Neuronal stem cell (in vitro differentiated cells): ENCODE measurements around the gene S100P.

Experiments
- DNase-seq: peaks from one replicate; pipeline ENCODE4 v3.0.0-alpha.2; 2013; ENCODE audit warnings: low spot score
- H2AFZ ChIP-seq: one replicate; pipeline ENCODE4 v1.6.1; 2013; ENCODE audit warnings: mild to moderate bottlenecking, low read length, inconsistent platforms
- H2AK5ac ChIP-seq: 2 replicates; pipeline ENCODE4 v1.6.1; 2013; ENCODE audit warnings: low read depth, mild to moderate bottlenecking, inconsistent platforms, low read length, moderate library complexity, mixed read lengths
- H2BK120ac ChIP-seq: 2 replicates; pipeline ENCODE4 v1.6.1; 2013; ENCODE audit warnings: low read depth, mild to moderate bottlenecking, inconsistent platforms, low read length, moderate library complexity, mixed read lengths
- H2BK12ac ChIP-seq: one replicate; pipeline ENCODE4 v1.6.1; 2013; ENCODE audit warnings: low read length, inconsistent platforms
- H2BK15ac ChIP-seq: 2 replicates; pipeline ENCODE4 v1.6.1; 2013; ENCODE audit warnings: mild to moderate bottlenecking, low read length, inconsistent platforms, mixed read lengths
- H2BK5ac ChIP-seq: one replicate; pipeline ENCODE4 v1.6.1; 2013; ENCODE audit warnings: inconsistent platforms, mild to moderate bottlenecking, low read length, moderate library complexity
- H3K14ac ChIP-seq: one replicate; pipeline ENCODE4 v1.6.1; 2013; ENCODE audit warnings: low read length, inconsistent platforms
- H3K18ac ChIP-seq: 2 replicates; pipeline ENCODE4 v1.6.1; 2013; ENCODE audit warnings: low read length, inconsistent platforms
- H3K23ac ChIP-seq: 2 replicates; pipeline ENCODE4 v1.6.1; 2013; ENCODE audit warnings: low read depth, mild to moderate bottlenecking, mixed read lengths, low read length, inconsistent platforms; ENCODE audit not compliant: poor library complexity
- H3K27ac ChIP-seq: replicated peaks from 3 replicates; pipeline ENCODE4 v1.5.1; 2013; ENCODE audit warnings: low read length, inconsistent platforms
- H3K27me3 ChIP-seq, 3 experiments: 2 replicates each; pipeline ENCODE4 v1.6.1; 2013; ENCODE audit warnings: low read length in 3 of 3, mild to moderate bottlenecking in 2 of 3, inconsistent platforms in 1 of 3, low read depth in 1 of 3, mixed read lengths in 1 of 3, moderate library complexity in 1 of 3; ENCODE audit not compliant: control insufficient read depth in 3 of 3, insufficient read depth in 3 of 3
- H3K36me3 ChIP-seq, 2 donors: replicated peaks in 1 of 2; 2 replicates each; pipeline ENCODE4 v1.6.1; 2013; ENCODE audit warnings: low read length in 2 of 2; ENCODE audit not compliant: control insufficient read depth in 2 of 2, insufficient read depth in 2 of 2
- H3K4ac ChIP-seq: 2 replicates; pipeline ENCODE4 v1.6.1; 2013; ENCODE audit warnings: inconsistent platforms, mild to moderate bottlenecking, low read length, moderate library complexity
- H3K4me1 ChIP-seq, 2 donors: 1 replicate in 1 of 2; 2 replicates in 1 of 2; pipeline ENCODE4 v1.6.1; 2013; ENCODE audit warnings: low read length in 2 of 2, low read depth in 1 of 2; ENCODE audit not compliant: control insufficient read depth in 2 of 2, insufficient read depth in 1 of 2
- H3K4me2 ChIP-seq: one replicate; pipeline ENCODE4 v1.6.1; 2013; ENCODE audit warnings: mild to moderate bottlenecking, low read length, inconsistent platforms; ENCODE audit not compliant: insufficient read depth, poor library complexity, severe bottlenecking
- H3K4me3 ChIP-seq, 2 donors: 2 replicates each; pipeline ENCODE4 v1.5.1; 2013; ENCODE audit warnings: low read length in 2 of 2, mild to moderate bottlenecking in 2 of 2, inconsistent platforms in 1 of 2, moderate library complexity in 1 of 2
- H3K79me1 ChIP-seq: one replicate; pipeline ENCODE4 v1.6.1; 2013; ENCODE audit warnings: low read depth, mild to moderate bottlenecking, inconsistent platforms, low read length, moderate library complexity
- H3K9ac ChIP-seq: one replicate; pipeline ENCODE4 v1.6.1; 2013; ENCODE audit warnings: mild to moderate bottlenecking, low read depth, low read length, inconsistent platforms; ENCODE audit not compliant: poor library complexity
- H3K9me3 ChIP-seq, 2 donors: replicated peaks in 1 of 2; 2 replicates each; pipeline versions ENCODE3 to v1.6.1; 2013; ENCODE audit warnings: low read length in 2 of 2, mild to moderate bottlenecking in 2 of 2, inconsistent platforms in 1 of 2, low read depth in 1 of 2, mixed read lengths in 1 of 2, moderate library complexity in 1 of 2; ENCODE audit not compliant: control insufficient read depth in 2 of 2, insufficient read depth in 1 of 2
- H4K8ac ChIP-seq: one replicate; pipeline ENCODE4 v1.6.1; 2013; ENCODE audit warnings: low read depth, mild to moderate bottlenecking, inconsistent platforms, low read length, moderate library complexity
- H4K91ac ChIP-seq: one replicate; pipeline ENCODE4 v1.6.1; 2013; ENCODE audit warnings: low read length, low read depth, mild to moderate bottlenecking, inconsistent platforms; ENCODE audit not compliant: poor library complexity
- WGBS, 2 donors: extraction: QIAGEN DNeasy Blood & Tissue Kit; methylation state at CpG; one replicate each; pipeline ENCODE4 v1.1.7; 2013; ENCODE audit warnings: missing lambda C conversion rate in 2 of 2, mixed read lengths in 1 of 2; ENCODE audit not compliant: insufficient read length in 2 of 2, insufficient replicate concordance in 1 of 2; ENCODE audit errors: extremely low coverage in 2 of 2; 5-methylcytosine and 5-hydroxymethylcytosine counted together

The S100P gene

GRCh38 chr4:6692806-6693205, 872 bp upstream of the S100P start:
- Histone ChIP-seq H3K18ac (no peak overlapping the region), H3K4me3 (no peak overlapping the region), H3K9ac (no peak overlapping the region), H3K9me3 (no peaks in the 10 kb centered on the region), H2BK15ac (no peak overlapping the region), H3K27me3 (no peaks in the 10 kb centered on the region), H2AFZ (peak overlapping the region; percentile 15), H3K4ac (no peak overlapping the region), H4K91ac (no peak overlapping the region), H3K4me2 (no peak overlapping the region), H2AK5ac (no peak overlapping the region), H2BK12ac (no peak overlapping the region), H3K4me1 (peaks cover 8 to 10% of the 10 kb centered on the region in 2 donors), H3K36me3 (no peaks in the 10 kb centered on the region), H3K14ac (no peak overlapping the region), H4K8ac (no peak overlapping the region), H3K79me1 (peaks cover 2% of the 10 kb centered on the region), H3K23ac (no peak overlapping the region), H2BK5ac (no peak overlapping the region), H3K27ac (no peak overlapping the region), H2BK120ac (no peak overlapping the region)
- WGBS, 2 donors, result no CpG with 5 or more reads among the region's 3 CpGs
- no peak for DNase-seq

GRCh38 chr4:6694177-6694901, 661 bp downstream of the S100P start:
- Histone ChIP-seq H2AFZ (no peak overlapping the region), H3K4me1 (peaks cover under 1 to 6% of the 10 kb centered on the region in 2 donors), H2BK5ac (peak overlapping the region; percentile 53), H3K9me3 (no peaks in the 10 kb centered on the region), H3K79me1 (peaks cover 2% of the 10 kb centered on the region), H3K27ac (no peak overlapping the region), H3K14ac (peak overlapping the region; percentile 44), H3K4me3 (no peak overlapping the region), H2BK15ac (no peak overlapping the region), H3K9ac (peak overlapping the region; percentile 44), H4K91ac (no peak overlapping the region), H3K23ac (peak overlapping the region; percentile 89), H2BK120ac (no peak overlapping the region), H4K8ac (no peak overlapping the region), H3K36me3 (no peaks in the 10 kb centered on the region), H2BK12ac (no peak overlapping the region), H3K18ac (no peak overlapping the region), H2AK5ac (peak overlapping the region; percentile 40), H3K4ac (no peak overlapping the region), H3K27me3 (no peaks in the 10 kb centered on the region), H3K4me2 (no peak overlapping the region)
- WGBS, 2 donors, result no CpG with 5 or more reads among the region's 16 CpGs
- DNase-seq, result no peak

- no peak overlapping the region for H3K4me3 ChIP-seq
- H3K36me3 ChIP-seq, result peaks cover 0 to 10% of the 10 kb centered on the region in 2 donors
- no CpG with 5 or more reads among the region's 18 CpGs for WGBS, 2 donors
- H3K18ac ChIP-seq, result no peak overlapping the region
- no peak overlapping the region for H2BK5ac ChIP-seq
- no peak overlapping the region for H2AFZ ChIP-seq
- H2BK15ac ChIP-seq, result no peak overlapping the region
- no peak overlapping the region for H4K91ac ChIP-seq
- no peak overlapping the region for H4K8ac ChIP-seq
- DNase-seq, result no peak
- H3K27me3 ChIP-seq, result no peaks in the 10 kb centered on the region
- H3K79me1 ChIP-seq, result peaks cover 2% of the 10 kb centered on the region
- H3K27ac ChIP-seq, result no peak overlapping the region
- no peak overlapping the region for H3K14ac ChIP-seq
- no peak overlapping the region for H2BK12ac ChIP-seq
- H3K9ac ChIP-seq, result no peak overlapping the region
- no peaks in the 10 kb centered on the region for H3K4me1 ChIP-seq
- peak overlapping the region; percentile 34 for H2AK5ac ChIP-seq
- H3K4ac ChIP-seq, result no peak overlapping the region
- H3K23ac ChIP-seq, result peak overlapping the region; percentile 62
- no peak overlapping the region for H3K4me2 ChIP-seq
- H3K9me3 ChIP-seq, result no peaks in the 10 kb centered on the region
- H2BK120ac ChIP-seq, result no peak overlapping the region
Measured at GRCh38 chr4:6695660-6696610, 2.3 kb downstream of the S100P start.

- Histone ChIP-seq H3K36me3 (peaks cover 0 to 14% of the 10 kb centered on the region in 2 donors), H3K4me1 (no peaks in the 10 kb centered on the region), H2BK12ac (no peak overlapping the region), H3K4ac (no peak overlapping the region), H3K9ac (no peak overlapping the region), H3K14ac (no peak overlapping the region), H2AK5ac (no peak overlapping the region), H3K27me3 (no peaks in the 10 kb centered on the region), H3K27ac (no peak overlapping the region), H2BK15ac (no peak overlapping the region), H4K8ac (no peak overlapping the region), H2BK5ac (no peak overlapping the region), H3K79me1 (peaks cover 2% of the 10 kb centered on the region), H3K23ac (no peak overlapping the region), H3K4me3 (no peak overlapping the region), H3K18ac (no peak overlapping the region), H4K91ac (no peak overlapping the region), H3K4me2 (no peak overlapping the region), H3K9me3 (peaks cover 0 to 3% of the 10 kb centered on the region in 2 donors), H2BK120ac (no peak overlapping the region), H2AFZ (no peak overlapping the region)
- DNase-seq, result no peak
- no CpG with 5 or more reads among the region's 8 CpGs for WGBS, 2 donors
Measured at GRCh38 chr4:6696611-6697010, 2.9 kb downstream of the S100P start.
